Eye (tissue), 1 donor: ENCODE measurements around the gene ADARB1.

Experiments
- DNase-seq: peaks from one replicate; pipeline ENCODE4 v3.0.0-alpha.2; 2015

ADARB1 gene

DNA sequence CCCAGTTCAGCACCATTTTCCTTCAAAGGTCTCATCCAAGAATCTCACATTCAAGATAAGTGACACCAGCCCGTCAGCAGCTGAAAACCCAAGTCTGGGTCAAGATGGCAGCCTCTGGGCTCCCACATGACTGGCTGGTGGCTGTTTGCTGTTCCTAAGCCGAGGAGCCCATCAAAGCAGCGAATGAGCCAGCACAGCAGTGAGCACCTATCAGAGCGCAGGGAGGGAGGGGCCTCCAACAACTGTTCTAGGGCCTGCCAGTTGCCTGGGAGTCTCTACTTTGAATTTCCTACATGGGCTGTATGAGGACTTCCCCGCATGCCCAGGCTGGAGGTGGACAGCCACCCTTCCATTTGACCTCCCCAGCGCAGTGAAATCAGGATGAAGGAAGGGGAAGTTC, 102.7 kb downstream of the ADARB1 start:
- no peak for DNase-seq

DNA sequence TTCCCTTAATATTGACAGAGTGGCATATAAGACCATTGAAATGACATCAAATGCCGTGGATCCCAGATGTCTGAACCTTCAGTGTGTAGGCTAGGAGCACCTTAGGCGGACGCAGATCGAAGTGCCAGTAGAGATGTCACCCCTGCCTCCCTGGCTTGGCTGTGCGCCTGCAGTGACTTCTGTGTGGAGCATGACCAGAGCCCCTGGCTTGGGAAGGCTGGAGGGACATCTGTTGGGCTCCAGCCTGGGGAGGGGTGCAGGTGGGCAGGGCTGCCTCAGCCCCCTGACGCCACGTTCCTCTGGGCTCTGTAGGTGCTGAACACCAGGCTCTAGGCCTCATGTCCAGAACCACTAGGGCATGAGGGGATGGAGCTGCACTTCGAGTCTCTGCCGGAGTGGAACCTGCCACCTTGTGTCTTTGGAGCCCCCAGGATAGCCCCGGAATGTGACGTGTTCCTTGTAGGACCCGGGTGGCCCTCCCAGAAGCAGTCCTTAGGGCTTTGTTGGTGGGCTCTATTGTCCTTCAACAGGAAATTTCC, 103.8 kb downstream of the ADARB1 start:
- DNase-seq: no peak

DNA sequence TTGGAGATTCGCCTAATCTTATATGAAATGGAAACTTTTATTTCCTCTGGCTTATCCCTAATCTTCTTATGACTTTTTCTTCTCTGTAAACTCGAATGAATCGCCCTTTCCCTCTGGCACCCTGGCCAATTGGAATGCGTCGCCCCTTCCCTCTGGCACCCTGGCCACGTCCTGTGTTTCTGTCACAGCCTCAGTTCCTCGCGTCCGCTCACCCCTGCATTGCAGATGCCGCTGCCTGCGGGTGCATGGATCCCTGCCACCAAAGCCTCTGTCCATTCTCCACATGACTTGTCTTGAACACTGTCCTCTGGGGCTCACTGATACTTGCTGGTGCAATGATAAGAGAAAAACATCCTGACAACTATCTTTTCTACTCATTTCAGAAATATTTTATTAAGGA, 104.6 kb downstream of the ADARB1 start:
- DNase-seq: no peak

DNA sequence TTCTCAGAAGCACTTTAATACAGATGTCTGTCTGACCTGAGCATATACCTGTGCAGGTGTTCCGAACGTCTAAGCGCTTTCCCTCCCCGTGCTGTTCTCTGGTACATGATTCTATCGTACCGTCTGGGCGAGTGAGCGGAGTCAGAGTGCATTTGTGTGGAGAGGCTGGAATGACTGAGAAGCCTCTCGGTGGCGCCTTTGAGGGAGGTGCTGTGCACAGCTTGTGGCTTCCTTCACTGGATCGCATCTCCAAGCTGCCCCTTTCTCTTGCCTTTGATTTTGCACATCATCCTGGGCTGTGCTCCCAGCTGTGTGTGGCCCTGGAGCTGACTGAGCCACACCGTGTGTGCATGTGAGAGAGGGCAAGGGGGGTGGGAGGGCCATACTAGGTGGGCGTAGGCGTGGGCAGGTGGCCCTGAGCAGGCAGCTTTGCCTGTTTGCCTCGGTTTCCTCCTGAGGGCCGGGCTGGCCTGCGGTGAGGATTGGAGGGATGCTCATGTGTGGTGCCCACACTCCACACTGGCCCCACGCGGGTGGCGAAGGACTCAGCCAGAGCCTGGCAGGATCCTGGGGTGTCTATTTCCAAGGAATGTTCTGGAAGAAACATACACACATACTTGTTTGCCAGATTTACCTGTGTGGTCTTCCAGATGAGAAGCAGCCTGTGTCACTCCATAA, 105.3 kb downstream of the ADARB1 start:
- DNase-seq: no peak

DNA sequence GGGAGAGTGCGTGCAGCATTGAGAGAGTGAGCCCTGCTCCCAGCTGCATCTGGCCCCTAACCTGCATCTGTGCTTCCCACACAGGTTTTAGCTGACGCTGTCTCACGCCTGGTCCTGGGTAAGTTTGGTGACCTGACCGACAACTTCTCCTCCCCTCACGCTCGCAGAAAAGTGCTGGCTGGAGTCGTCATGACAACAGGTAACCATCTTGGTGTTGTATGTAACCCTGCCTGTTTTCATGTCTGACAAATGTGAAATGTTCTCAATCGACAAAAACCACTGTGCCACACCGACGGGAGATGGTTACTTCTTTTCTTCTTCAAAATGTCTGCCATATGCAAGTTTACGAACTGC, 105.8 kb downstream of the ADARB1 start:
- no peak for DNase-seq

DNA sequence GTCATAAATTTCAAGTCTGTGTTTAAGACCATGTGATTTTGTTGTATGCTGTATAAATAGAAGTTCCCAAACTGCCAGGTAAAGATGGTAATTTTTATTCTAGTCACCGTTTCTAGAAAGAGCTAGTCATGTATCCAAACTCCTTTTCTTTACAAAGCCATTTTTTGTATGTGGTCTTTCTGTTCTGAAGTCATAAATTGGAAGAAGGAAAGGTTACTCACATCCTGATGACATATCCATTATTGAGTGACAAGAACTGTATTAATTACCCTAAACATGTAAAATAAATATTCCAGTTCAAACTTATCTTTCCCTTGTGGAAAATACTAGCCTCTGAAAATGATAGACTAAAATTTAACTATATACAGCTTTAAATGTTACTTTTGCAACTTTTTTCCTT, 108.6 kb downstream of the ADARB1 start:
- DNase-seq: no peak

DNA sequence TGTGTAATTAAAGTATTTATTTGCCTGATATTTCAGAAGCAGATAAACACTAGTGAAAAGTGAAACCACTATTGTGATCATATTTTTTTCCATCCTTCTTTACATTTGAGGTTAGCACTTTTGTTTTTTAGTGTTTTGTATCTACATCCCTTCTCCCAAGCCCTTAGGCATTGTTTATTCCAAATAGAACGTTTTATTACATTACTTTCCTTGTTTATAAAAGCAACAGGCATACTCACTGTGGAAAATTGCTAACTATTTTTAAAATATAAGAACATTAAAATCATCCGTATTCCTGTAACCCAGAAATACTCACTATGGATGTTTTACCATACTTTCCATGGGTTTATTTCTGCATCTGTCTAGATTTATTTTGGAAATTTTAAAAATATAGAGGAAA, 109.5 kb downstream of the ADARB1 start:
- no peak for DNase-seq

DNA sequence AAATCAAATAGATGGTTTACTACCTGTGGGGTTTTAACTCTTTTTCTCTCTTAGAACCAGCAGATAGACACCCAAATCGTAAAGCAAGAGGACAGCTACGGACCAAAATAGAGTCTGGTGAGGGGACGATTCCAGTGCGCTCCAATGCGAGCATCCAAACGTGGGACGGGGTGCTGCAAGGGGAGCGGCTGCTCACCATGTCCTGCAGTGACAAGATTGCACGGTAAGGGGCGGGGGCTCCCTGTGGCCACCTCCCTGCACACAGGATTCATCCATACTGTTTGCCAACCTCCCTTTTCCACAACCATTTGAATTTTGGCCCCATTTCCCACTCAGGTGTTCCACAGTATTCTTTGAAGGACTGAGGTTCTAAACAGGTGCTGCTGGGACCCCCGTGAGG, 110.5 kb downstream of the ADARB1 start:
- DNase-seq: no peak

DNA sequence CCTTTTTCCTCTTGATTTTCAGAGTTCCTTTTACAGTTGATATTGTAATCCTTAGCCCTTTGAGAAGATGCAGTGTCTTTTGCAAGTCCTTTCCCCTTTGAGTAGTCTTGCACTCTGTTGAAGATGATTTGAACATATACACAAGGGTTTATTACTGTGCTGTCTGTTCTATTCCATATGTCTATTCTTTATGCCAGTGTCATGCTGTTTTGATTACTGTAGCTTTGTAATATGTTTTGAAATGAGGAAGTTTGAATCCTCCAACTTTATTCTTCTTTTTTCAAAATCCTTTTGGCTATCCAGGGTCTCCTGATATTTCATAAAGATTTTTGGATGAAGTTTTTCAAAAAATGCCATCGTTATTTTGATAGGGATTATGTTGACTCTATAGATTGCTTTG, 112.3 kb downstream of the ADARB1 start:
- peak; percentile 25 for DNase-seq

DNA sequence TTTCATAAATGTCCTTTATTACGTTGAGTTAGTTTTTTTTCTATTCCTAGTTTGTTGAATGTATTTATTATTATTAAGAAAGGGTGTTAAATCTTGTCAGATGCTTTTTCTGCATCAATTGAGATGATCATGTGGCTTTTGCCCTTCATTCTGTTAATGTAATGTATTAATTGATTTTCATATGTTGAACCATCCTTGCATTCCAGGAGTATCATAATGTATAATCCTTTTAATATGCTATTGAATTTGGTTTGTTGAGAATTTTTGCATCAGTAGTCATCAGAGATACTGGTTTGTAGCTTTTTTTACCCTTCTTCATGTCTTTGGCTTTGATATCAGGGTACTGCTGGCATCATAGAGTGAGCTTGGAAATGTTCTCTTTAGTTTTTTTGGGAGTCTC, 113.3 kb downstream of the ADARB1 start:
- peak; percentile 45 for DNase-seq

DNA sequence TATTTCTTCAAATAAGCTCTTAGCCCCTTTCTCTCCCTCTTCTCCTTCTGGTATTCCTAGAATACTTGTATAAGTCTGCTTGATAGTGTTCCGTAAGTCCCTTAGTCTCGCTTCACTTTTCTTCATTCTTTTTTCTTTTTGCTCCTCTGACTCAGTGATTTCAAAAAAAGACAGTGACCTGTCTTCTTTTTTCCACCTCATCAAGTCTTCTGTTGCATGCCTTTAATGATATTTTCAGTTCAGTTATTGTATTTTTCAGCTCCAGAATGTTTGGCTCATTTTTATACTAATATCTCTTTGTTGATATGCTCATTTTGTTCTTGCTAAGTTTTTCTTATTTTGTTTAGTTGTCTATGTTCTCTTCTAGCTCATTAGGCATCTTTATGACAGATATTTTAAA, 115.6 kb downstream of the ADARB1 start:
- DNase-seq: peak; percentile 22

DNA sequence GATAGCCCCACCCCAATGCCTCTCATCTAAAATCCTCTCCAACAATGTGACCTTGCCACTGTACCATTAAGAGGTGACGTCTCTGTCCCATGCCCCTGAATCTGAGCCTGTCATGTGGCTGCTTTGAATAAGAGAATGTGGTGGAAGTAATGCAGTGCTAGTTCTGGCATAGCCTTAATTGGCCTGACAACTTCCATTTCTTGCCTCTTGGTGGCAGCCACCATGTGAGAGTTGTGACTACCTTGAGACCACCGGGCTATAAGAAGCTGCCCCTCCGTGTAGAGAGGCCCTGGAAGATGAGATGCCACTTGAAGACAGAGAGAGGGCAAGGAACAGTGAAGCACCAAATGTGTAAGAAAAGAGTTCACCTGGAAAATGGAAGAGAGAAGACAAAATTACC, 118.0 kb downstream of the ADARB1 start:
- no peak for DNase-seq

DNA sequence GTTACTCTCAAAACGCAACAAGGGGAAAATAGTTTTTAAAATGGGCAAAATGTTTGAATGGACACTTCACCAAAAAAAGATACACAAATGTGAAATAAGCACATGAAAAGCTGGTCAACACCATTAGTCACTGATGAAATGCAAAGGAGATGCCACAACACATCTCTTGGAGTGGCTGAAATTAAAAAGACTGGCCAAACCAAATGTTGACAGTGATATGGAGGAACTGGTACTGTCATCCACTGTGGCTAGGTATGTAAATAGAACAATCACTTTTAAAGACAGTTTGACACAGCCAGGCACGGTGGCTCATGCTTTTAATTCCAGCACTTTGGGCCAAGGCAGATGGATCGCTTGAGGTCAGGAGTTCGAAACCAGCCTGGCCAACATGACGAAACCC, 122.2 kb downstream of the ADARB1 start:
- DNase-seq: no peak

DNA sequence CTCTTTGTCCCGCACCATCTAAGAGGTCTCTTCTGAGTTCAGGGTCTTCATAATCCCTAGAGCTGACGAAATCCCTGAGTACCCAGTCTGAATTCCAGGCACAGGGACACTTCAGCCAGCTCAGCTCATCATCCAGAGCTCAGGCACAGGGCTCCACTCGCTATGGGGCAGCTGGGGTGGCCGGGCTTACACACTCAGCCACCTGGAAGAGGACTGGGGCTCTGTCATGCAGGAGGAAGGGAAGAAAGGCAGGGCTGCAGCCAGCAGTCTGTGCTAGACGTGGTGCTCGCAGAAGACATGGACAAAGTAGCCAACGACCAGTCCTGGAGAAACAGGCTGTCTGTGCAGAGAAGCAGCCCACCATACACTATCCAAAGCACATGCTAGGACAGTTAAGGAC, 124.8 kb downstream of the ADARB1 start:
- DNase-seq: no peak

DNA sequence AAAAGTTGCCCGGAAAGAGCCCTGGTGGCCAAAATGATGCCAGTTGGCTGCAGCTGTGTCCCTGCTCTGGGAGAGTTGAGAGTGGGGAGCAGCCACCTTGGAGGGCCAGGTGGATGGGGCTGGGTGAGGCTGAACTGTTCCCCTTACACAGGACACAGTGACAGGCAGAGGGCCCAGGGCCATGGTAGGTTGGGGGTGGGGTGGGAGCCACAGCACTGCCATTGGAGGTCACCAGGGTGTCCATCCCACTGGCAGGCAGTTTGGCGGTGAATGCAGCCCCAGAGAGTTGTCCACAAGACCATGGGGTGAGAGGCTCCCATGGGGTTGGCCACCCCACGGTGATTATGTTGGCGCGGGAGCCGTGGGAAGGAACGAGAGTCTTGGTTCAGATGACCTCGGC, 125.7 kb downstream of the ADARB1 start:
- DNase-seq: no peak

DNA sequence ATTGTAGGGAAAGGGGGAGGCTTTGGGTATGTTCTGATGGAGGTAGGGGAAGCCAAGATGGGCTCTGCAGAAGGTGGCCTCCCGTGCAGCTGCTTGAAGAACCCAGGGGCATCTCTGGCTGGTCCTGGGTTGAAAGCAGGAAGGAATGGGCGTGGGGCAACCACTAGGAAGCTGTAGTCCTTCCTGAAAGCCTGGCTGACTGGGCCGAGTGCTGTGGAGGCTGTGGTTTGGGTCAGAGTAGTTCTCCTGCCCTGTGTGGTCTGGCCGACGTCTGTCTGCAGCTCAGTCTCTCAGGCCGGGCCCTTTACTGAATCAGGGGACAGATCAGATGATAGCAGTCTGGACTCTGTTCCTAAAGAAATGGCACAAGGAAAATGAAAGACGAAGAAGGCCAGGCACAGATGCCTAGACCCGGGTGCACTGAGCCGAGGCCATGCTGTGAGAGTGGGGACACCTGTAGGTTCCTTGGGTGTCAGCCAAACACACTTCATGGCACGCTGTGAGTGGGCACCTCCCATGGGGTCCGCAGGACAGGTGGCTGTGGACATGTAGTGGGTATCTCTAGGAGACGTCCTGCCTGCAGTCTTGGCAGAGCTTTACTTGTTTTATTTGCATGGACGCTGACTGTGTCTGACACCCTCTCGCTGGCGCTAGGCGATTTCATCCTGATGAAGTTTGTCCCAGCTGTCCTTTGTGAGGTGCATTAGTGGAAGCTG, 126.4 kb downstream of the ADARB1 start:
- no peak for DNase-seq

DNA sequence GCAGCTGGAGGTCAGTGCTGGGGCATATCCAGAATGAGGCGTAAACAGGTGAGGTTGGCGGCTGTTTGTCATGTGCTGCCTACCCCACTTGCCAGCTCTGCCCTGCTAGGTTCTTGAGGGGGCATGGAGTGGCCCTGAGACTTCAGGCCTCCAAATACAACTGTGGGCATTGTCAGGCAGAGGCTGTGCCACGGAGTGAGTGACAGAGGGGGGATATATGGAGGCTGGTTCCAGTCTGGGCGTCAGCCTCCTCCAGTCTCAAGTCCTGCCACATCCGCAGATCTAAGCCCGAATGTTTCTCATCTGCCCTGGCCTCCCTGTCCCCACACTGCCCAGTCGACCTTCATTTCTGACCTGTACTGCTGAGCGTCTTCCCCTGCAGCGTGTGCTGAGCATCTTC, 128.0 kb downstream of the ADARB1 start:
- DNase-seq: no peak

DNA sequence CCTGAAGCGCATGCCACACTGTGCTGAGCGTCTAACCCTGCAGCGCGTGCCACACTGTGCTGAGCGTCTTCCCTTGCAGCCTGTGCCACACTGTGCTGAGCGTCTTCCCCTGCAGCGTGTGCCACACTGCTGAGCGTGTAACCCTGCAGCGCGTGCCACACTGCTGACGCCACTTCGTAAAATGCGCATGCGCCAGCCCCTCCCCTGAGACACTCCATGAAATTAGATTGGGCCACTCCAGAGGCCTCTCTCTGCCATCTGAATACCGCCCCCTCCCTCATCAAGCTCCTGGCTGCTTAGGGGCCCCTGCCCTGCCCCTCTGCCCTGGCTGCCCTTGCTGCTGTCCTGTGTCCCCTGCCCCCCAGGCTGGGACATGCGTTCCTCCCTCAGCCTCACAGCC, 128.5 kb downstream of the ADARB1 start:
- DNase-seq: no peak

DNA sequence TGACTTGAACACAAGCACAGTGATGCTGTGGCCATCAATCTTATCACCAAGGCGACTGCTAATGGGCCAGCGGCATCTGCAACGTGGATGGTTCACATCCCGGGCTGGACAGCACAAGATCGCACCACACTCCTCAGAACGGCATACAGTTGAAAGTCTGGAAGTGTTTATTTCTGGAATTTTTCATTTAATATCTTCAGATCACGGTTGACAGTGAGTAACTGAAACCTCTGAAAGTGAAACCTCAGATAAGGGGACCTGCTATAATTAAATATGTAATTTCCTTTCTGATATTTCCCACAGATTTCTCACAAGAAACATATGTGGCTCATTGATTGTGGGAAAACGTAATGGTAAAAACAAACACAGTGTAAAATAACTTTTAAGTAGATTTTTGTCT, 129.6 kb downstream of the ADARB1 start:
- no peak for DNase-seq

DNA sequence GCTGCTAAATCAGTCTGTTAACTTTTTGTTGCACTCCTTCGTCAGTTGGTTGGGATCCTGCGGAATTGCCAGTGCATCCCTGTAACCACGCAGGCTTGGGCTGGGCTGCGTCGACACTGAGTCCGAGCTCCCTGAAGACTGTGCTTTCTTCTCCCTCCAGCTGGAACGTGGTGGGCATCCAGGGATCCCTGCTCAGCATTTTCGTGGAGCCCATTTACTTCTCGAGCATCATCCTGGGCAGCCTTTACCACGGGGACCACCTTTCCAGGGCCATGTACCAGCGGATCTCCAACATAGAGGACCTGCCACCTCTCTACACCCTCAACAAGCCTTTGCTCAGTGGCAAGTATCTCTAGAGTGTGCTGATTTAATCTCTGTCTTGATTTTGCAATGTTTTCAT, 130.0 kb downstream of the ADARB1 start:
- no peak for DNase-seq

DNA sequence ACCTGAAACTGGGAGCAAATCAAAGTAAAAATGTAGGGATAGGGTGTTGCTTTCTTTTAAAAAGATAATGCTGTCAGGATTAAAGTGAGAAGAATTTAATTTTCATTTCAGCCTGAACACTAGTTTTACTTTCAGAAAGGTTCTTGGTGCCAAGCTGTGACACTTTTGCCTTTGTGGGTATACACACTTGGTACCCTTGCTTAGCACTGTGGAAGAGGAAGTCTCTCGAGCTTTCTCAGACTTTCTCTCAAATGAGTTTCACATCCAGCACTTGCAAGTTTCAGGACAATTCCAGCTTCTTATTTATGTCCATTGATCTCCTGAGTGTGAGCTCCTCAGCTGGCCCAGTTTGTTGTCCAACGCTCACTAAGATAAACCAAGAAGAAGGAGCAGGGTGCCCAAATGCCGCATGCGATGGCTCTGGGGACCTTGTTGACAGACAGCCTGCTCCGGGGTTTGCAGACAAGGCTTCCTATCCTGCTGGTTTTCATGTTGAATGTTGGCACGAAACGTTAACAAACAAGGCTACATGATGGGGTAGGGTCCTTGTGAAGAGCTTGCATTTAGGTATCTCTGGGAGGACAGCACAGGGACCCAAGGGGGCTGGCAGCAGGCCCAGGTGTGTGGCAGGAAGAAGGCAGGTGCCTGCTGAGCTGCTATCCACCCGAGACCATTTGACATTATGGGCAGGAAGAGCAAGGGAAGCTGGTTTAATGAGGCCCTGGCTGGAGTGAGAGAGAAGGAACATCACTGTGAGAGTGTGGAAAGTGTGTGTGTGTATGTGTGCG, 133.7 kb downstream of the ADARB1 start:
- no peak for DNase-seq

DNA sequence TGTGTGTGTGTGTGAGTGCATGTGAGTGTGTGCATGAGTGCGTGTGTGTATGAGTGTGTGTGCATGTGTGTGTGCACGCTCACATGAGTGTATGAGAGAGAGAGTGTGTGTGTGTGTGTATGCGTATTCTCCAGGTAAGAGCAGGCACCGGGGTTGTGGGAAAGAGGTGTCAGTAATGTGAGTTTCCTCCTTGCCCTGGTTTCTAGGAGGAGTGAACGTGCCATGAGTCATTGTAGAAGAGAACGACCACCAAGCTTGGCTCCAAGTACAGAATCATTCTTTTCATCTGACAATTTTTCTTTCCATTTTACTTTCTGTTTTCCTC, 134.2 kb downstream of the ADARB1 start:
- DNase-seq: no peak

DNA sequence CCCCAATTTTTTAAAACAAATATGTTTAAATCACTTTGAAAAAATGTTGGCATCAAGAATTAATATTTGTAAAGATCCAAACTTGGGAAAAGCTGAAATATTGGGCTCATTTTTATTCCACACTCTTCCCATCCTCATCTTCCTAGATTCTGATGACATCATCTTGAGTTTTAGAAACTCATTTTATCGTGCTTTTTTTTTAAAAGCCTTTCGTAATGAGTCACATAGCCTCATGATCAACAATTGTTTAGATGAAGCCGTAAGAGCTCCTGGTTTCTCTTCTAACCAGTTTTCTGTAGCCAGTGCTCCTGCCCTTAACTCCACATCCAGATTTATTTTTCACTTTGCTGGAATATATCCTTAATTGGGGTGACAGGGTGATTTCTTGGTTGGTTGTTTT, 134.7 kb downstream of the ADARB1 start:
- no peak for DNase-seq

DNA sequence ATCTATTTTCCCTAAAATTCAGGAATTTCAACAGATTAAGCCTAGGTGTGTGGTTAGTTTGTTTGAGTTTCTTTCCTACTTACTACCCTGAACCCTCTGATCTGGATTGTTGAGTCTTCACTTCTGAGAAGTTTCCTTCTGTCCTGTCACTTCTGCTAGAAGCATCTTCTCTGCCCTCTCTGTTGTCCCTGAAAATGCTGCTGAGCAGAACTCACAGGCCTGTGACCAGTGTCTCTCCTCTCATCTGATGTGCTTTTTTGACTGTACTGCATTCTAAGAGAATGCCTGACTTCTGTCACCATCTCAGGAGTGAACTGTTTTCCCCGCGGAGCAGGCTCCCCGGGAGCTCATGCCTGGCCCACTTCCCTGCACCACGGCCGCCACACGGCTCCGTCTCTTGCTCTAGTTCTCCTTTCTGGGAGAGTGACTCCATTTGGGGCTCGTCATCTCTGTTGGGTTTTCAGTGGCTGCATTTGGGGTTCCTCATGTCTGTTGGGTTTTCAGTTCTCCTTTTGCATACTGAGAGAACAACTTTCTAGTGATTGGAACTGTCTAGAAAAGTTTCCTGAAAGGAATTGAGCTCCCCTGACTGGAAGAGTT, 135.4 kb downstream of the ADARB1 start:
- DNase-seq: no peak
